NCI-H1436 treated with DMSO at 0.1 percent for 48 hours (cell line): ENCODE results near the gene GRN.
"Not testable (repeated sequence)": the region's sequence is repeated elsewhere in the genome, so short reads cannot be mapped to it uniquely, and the experiment has no call there.

Source experiments
- DNase-seq: peaks from one replicate; lab custom pipeline; 2025; lab: John Stamatoyannopoulos, UW

The GRN gene

DNA sequence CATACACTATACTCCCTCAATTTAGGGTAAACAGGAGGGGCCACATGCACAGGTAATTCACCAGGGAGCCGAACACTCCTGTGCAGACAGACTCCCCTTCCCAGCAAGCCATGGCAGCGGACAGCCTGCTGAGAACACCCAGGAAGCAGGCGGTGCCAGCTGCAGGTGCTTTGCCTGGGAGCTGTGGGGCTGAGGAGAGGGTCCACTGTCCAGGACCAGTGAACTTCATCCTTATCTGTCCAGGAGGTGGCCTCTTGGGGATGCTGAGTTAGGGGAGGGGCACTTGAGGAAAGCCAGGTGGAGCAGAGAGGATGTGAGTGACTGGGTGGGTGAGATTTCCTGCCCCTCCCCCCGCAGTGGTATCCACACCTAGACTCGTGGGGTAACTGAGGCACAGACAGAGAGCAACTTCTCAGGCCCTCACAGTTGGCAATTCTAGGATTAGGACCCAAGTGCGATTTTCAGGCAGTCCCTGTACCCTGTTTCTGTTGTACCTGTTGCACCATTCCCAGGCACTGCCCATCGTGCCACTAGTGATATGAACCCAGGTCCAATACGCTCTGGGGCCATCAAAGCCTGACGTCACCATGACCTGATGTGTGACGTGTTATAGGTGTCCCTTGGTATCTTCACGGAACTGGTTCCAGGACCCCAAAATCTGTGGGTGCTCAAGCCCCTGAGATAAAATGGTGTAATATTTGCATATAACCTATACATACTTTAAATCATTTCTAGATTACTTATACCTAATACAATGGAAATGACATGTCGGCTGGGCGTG lies 1.2 kb downstream of the GRN start:
- DNase-seq, result no peak

DNA sequence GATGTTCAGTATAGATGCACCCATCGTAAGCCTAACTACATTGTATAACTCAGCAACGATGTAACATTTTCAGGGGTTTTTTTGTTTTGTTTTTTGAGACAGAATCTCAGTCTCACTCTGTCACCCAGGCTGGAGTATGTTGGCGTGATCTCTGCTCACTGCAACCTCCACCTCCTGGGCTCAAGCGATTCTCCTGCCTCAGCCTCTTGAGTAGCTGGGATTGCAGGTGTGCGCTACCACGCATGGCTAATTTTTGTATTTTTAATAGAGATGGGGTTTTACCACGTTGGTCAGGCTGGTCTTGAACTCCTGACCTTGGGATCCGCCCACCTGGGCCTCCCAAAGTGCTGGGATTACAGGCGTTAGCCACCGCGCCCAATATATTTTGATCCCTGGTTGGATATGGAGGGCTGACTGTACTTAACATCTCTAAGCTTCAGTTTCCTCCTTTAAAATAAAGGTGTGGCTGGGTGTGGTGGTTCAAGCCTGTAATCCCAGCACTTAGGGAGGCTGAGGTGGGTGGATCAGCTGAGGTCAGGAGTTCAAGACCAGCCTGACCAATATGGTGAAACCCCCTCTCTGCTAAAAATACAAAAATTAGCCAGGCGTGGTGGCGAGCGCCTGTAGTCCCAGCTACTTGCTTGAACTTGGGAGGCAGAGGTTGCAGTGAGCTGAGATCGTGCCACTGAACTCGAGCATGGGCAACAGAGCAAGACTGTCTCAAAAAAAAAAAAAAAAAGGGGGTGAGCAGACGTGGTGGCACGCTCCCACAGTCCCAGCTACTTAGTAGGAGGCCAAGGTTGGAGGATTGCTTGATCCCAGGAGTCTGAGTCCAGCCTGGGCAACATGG lies 2.3 kb downstream of the GRN start:
- DNase-seq, result not testable (repeated sequence)

DNA sequence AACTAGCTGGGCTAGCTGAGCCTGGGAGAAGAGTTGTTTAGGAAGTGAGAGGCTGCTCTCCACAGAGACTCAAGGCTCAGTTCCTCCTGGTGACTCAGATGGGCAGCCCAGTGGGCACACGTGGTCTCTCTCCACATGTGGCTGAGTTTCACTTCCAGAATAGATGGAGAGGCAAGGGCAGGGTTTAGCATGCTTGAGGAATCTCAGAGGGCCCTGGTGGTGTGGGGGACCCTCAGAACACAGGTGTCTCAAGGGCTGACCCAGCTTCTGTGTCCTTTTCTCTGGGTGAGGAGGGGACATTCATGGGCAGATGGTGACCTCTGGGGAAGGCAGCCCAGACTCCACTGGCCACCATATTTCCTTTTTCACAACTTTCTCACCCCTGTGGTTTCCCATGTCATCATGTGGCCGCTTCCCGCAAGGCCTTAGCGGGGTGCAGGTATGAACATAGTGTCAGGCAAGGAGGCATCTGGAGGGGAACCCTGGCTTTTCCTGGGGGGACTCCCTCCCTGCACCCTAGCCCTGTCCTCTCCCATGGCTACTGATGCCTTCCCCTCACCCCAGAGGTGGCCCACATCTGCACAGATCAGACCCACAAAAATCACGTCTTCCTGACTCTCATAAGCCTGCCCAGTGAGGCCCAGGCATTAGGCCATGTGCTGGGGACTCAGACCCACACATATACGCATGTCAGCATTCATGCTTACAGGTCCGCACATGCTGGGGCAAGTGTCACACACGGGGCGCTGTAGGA lies 3.3 kb downstream of the GRN start:
- no peak for DNase-seq

DNA sequence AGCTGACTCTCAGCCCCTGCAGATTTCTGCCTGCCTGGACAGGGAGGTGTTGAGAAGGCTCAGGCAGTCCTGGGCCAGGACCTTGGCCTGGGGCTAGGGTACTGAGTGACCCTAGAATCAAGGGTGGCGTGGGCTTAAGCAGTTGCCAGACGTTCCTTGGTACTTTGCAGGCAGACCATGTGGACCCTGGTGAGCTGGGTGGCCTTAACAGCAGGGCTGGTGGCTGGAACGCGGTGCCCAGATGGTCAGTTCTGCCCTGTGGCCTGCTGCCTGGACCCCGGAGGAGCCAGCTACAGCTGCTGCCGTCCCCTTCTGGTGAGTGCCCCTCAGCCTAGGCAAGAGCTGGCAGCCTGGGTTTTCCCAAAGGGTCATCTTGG lies 3.9 kb downstream of the GRN start:
- DNase-seq, result no peak

DNA sequence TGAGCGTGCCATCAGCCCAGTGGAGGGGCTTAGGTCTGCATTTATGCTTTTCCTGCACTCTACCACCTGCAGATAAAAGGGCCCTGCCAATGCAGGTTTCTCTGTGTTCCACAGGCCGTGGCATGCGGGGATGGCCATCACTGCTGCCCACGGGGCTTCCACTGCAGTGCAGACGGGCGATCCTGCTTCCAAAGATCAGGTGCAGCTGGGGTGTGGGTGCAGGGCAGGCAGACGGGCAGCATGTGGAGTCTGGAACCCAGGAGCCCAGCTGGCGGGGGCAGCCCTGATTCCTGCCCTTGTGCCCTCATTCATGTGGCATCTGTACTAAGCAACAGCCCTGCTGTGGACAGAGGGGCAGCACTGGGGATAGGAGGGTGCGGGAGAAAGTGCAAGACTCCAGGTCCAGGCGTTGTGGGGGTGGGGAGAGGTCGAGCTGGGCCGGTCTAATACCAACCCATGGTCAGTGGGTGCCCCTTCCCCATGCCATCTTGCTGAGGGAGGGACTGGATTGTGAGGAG lies 4.5 kb downstream of the GRN start:
- no peak for DNase-seq

- DNase-seq, result no peak
These were observed 5.7 kb downstream of the GRN start for GRCh38 chr17:44350733-44351226.

DNA sequence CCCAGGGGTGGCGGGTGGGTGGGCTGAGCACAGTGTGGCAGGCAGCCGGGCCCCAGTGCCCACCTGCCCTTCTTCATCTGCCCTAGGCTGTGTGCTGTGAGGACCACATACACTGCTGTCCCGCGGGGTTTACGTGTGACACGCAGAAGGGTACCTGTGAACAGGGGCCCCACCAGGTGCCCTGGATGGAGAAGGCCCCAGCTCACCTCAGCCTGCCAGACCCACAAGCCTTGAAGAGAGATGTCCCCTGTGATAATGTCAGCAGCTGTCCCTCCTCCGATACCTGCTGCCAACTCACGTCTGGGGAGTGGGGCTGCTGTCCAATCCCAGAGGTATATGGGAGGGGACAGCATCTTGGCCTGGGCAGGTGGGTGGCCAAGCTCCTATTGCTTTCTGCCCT lies 6.4 kb downstream of the GRN start:
- no peak for DNase-seq

DNA sequence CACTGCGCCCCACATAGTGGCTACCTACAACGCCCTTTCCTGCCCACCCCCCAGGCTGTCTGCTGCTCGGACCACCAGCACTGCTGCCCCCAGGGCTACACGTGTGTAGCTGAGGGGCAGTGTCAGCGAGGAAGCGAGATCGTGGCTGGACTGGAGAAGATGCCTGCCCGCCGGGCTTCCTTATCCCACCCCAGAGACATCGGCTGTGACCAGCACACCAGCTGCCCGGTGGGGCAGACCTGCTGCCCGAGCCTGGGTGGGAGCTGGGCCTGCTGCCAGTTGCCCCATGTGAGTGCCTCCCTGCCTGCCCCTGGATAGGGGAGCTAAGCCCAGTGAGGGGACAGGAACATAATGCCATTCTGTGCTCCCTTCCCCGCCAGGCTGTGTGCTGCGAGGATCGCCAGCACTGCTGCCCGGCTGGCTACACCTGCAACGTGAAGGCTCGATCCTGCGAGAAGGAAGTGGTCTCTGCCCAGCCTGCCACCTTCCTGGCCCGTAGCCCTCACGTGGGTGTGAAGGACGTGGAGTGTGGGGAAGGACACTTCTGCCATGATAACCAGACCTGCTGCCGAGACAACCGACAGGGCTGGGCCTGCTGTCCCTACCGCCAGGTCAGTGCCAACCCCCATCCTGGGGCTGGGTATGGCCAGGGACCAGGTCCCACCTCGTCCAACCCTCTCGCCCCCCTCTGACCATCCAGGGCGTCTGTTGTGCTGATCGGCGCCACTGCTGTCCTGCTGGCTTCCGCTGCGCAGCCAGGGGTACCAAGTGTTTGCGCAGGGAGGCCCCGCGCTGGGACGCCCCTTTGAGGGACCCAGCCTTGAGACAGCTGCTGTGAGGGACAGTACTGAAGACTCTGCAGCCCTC lies 7.1 kb downstream of the GRN start:
- DNase-seq, result no peak

DNA sequence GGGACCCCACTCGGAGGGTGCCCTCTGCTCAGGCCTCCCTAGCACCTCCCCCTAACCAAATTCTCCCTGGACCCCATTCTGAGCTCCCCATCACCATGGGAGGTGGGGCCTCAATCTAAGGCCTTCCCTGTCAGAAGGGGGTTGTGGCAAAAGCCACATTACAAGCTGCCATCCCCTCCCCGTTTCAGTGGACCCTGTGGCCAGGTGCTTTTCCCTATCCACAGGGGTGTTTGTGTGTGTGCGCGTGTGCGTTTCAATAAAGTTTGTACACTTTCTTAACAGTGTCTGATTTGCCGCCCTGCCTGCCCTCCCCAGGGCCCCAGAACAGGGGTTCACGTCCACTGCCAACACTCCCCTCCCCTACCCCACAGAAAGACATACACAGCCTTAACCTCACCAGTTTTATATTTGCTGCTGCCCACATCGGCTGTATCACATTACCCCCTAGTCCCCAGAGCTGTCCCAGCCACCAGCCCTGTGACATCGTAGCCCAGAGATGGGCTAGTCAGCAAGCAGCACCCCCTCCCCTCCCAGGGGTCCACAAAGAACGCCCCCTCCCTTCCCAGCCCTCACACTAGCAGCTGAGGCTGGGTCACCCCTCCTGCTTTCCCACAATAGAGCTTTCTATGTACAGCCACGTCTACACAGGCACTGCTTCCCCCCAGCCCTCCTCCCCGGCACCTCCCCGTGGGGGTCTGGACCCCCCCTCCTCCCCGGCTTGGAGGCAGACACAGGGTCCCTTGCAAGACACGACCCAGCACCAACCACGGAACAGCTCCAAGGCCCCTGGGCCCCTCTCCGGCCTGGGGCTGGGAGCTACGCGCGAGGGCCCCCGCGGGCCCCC lies 7.9 kb downstream of the GRN start:
- DNase-seq, result no peak

DNA sequence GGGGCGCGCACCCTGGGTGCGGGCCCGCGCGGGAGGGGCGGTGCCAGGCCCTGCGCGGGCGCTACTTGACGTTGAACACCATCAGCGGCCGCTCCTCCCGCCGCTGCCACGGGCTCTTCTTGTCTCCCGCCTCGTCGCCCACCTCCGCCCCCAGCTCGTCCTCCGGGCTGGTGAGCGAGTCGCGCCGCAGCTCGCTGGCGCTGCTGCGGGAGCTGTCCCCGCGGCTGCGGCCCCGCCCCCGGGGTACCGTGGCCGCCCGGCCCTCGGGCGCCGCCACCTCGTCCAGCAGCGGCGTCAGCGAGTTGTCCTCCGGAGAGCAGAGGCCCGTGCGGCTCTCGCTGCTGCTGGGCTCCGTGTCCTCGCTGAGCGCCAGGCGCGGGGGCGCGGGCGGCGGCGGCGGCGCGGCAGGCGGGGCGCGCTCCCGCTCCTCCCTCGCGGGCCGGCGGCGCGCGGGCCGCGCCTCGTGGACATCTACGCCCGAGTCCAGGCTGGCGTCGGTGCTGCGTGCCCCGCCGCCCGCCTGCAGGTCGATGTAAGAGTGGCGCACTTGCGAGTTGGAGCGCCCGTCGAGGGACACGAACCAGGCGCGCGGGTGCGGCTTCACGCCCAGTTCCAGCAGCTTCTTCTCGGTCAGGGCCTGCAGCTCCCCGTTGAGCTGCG lies 8.7 kb downstream of the GRN start:
- DNase-seq, result no peak

DNA sequence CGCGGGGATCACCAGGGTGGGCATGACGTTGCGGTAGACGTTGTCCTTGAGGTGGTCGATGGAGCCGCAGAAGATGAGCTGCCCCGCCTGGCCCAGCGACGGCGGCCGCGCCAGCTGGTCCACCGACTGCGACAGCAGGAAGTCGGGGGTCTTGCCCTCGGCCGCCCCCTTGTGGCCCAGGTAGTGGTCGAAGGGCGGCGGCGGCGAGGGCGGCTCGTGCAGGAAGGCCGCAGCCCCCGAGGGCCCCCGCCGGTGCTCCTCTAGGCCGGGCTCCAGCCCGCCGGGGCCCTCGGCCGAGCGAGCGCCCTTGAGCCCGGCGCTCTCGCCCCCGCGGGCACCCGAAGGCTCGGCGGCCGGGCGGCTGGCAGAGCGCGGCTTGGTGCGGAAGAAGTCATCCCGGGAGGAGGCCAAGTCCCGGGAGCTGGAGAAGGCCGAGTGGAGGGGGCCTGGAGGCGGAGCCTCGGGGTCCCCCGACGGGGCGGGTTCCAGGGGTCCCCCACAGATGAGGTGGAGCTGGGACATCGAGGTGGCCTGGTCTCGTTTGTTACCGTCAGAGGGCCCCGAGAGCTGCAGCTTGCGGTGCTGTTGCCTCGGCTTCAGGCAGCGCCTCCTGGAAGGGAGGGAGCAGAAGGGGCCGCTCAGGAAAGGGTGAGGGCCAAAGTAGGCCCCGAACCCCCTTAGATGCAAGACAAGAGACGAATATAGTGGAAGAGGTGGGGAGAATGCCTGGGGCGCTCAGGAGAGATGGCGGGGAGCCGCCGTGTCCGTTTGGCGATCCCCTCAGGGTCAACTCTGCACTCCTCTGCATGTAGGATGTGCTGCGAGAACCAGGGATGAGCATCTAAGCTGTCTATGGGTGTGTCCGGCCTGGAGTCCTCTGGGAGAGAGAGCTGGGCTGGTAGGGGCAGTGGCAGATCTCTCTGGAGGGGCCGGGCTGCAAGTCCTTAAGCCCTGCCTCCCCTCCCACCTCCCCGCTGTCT lies 9.8 kb downstream of the GRN start:
- DNase-seq, result no peak

DNA sequence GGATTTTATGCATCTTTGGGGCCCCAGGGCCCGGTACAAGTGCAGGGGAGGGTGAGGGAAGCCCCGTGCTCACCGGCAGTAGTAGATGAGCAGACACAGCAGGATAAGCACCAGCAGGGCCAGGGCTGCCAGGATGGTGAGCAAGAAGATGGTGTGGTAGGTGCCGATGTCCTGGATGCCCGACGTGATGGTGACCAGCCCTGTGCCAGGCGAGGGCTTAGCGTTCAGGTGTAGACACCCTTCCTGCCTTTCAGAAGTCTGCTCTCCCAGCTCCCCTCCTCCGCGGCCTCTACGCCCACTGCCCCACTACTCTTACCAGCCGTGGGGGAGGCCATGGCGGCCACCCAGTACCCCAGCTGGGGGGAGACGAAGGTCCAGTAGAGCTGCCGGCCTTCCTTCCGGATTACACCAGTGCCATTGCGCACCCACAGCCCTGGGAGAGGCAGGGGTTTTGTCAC lies 10.6 kb downstream of the GRN start:
- DNase-seq, result no peak

GRCh38 chr17:44356241-44356640 lies 11.1 kb downstream of the GRN start:
- no peak for DNase-seq

DNA sequence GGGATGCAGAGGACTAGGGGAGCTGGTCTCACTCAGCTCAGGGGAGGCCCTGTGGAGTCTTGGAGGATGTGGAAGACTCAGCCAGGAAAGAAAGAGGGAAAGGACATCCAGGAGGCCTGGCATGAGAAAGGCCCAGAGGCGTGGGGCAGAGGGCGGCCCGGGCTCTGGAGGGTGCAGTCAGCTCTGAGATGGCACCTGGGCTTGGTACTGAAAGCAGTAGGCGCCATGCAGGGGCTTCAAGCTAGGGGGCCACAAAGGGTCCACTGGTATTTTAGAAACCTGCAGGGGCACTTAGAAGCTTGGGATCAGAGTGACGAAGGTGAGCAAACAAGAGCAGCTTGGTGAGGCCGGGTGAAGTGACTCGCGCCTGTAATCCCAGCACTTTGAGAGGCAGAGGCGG lies 13.0 kb downstream of the GRN start:
- no peak for DNase-seq

GRCh38 chr17:44359006-44359405 lies 13.9 kb downstream of the GRN start:
- no peak for DNase-seq

DNA sequence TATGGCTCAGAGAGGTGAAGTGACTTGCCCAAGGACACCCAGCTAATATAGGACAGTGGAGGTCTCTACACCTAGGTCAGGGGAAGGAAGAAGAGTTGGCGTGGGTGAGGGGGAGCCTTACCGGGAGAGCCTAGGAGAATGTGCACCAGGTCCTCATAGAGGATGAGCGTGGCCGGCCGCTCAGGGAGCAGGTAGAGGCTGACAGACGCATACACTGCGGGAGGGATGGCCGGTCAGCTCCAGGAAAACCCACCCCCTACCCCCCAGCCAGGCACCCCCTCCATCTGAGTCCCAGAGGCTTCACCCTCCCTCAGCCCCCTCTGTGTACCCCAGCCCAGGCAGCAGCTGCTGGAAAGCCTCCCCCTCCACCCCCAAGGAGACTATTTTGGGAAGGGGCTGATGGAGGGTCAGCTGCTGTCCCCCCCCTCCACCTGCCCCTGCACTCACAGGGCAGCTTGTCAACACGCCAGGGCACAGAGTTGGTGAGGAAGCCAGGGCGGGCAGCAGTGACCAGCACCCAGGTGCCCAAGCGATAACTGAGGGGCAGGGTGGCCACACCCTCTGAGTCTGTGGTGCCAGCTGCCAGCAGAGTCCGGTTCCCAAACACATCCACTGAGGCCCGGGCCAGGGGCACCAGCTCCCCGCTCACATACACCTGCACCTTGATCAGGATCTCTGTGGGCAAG lies 14.5 kb downstream of the GRN start:
- no peak for DNase-seq

DNA sequence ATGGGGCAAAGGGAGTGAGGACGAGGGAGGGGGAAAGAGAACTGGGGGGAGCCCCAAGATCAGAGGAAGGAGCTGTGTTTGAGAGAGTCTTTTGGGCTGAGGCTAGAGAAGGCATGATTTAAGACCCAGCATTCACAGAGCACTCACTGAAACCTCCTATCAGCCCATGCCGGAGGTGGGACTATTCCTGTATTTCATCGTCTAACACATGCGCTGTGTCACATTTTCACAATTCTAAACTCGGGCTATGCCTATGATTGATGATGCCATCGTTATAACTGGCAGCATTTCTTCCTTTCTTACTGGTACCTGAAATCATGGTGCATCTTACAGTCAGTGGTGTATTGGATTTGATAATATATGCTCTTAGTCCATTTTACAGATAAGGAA lies 15.0 kb downstream of the GRN start:
- DNase-seq, result no peak

- no peak for DNase-seq
These were observed 15.7 kb downstream of the GRN start for GRCh38 chr17:44360826-44361225.
